Epithelial cell of prostate (primary cell): ENCODE results near the gene SPATA2L.
A peak's percentile ranks its signal among the peaks of the same experiment; 100 is the strongest.
"Not testable (repeated sequence)": the region's sequence is repeated elsewhere in the genome, so short reads cannot be mapped to it uniquely, and the experiment has no call there.

Source experiments
- DNase-seq: peaks from one replicate; pipeline ENCODE4 v3.0.0-alpha.2; 2011; ENCODE audit warnings: low read depth, low spot score
- H3K27ac ChIP-seq: fragments of 450-650 bp; 2 replicates; pipeline ENCODE4 v1.5.1; 2017; ENCODE audit warnings: mild to moderate bottlenecking

The SPATA2L gene

GRCh38 chr16:89709716-89710432 is 8.4 kb upstream of the SPATA2L start:
- no peak for DNase-seq
- no peak overlapping the region for H3K27ac ChIP-seq

- H3K27ac ChIP-seq, result no peak overlapping the region
- no peak for DNase-seq
These were observed 7.7 kb upstream of the SPATA2L start for GRCh38 chr16:89709166-89709565.

GRCh38 chr16:89708481-89708931 is 7.0 kb upstream of the SPATA2L start:
- H3K27ac ChIP-seq, result no peak overlapping the region
- DNase-seq, result no peak

GRCh38 chr16:89707695-89708094 is 6.2 kb upstream of the SPATA2L start:
- H3K27ac ChIP-seq, result no peak overlapping the region
- no peak for DNase-seq

GRCh38 chr16:89706518-89707260 is 5.2 kb upstream of the SPATA2L start:
- DNase-seq, result no peak
- no peak overlapping the region for H3K27ac ChIP-seq

- no peak for DNase-seq
- H3K27ac ChIP-seq, result no peak overlapping the region
These were observed 3.5 kb upstream of the SPATA2L start for GRCh38 chr16:89705006-89705405.

- no peak for DNase-seq
- no peak overlapping the region for H3K27ac ChIP-seq
These were observed 2.8 kb upstream of the SPATA2L start for GRCh38 chr16:89704281-89704680.

GRCh38 chr16:89700649-89701424 is 668 bp downstream of the SPATA2L start:
- H3K27ac ChIP-seq, result peak overlapping the region; percentile 74
- DNase-seq, result no peak

GRCh38 chr16:89700100-89700648 is 1.3 kb downstream of the SPATA2L start:
- peak; percentile 92 for DNase-seq
- peak overlapping the region; percentile 74 for H3K27ac ChIP-seq

GRCh38 chr16:89699629-89700099 is 1.8 kb downstream of the SPATA2L start:
- H3K27ac ChIP-seq, DNase-seq: not testable (repeated sequence)

- DNase-seq, result not testable (repeated sequence)
These were observed 2.8 kb downstream of the SPATA2L start for GRCh38 chr16:89698717-89699116.

GRCh38 chr16:89697616-89698331 is 3.7 kb downstream of the SPATA2L start:
- H3K27ac ChIP-seq, result no peak overlapping the region
- no peak for DNase-seq

More at GRCh38 chr16:89698717-89699116, 2.8 kb downstream of the SPATA2L start:
- H3K27ac ChIP-seq, result not testable (repeated sequence)

- DNase-seq, result no peak
- no peak overlapping the region for H3K27ac ChIP-seq
These were observed 4.3 kb downstream of the SPATA2L start for GRCh38 chr16:89697161-89697615.

- no peak for DNase-seq
- no peak overlapping the region for H3K27ac ChIP-seq
These were observed 4.8 kb downstream of the SPATA2L start for GRCh38 chr16:89696670-89697128.

- no peak for DNase-seq
- H3K27ac ChIP-seq, result no peak overlapping the region
These were observed 5.4 kb downstream of the SPATA2L start for GRCh38 chr16:89695875-89696669.

GRCh38 chr16:89695086-89695874 is 6.2 kb downstream of the SPATA2L start:
- H3K27ac ChIP-seq, result no peak overlapping the region
- no peak for DNase-seq

GRCh38 chr16:89694784-89695085 is 6.8 kb downstream of the SPATA2L start:
- not testable (repeated sequence) for H3K27ac ChIP-seq, DNase-seq
